Caco-2 (cell line): ENCODE results near the gene GAA. TPM values are rescaled to one million over a fixed set of nuclear protein-coding genes. Genes with fewer than 3 reads are reported as not detected.

Source experiments
- BruUV-seq: library from RNA; stranded (reverse); fragments of 400-500 nt; replicated peaks from 2 replicates; lab custom pipeline; 2021; lab: Mats Ljungman, UMichigan
- CTCF ChIA-PET: fragments of 300-600 bp; sonication (Branson Sonifier 250); formaldehyde crosslinking; loops from one replicate; lab custom pipeline; 2022; ENCODE audit warnings: antibody characterized with exemption; lab: Charles Lee
- POLR2A ChIA-PET: fragments of 300-600 bp; sonication (Branson Sonifier 250); formaldehyde crosslinking; loops from one replicate; lab custom pipeline; 2022; ENCODE audit warnings: antibody characterized with exemption; lab: Charles Lee
- DNase-seq, 2 experiments: peaks; one replicate each; pipeline versions ENCODE4 v3.0.0 to v3.0.0-alpha.2; 2020 to 2022
- H3K27me3 ChIP-seq: replicated peaks from 2 replicates; pipeline ENCODE4 v1.6.0; 2011; ENCODE audit warnings: low read length; ENCODE audit not compliant: control insufficient read depth, insufficient read depth
- H3K36me3 ChIP-seq: 2 replicates; pipeline ENCODE4 v1.5.1; 2011; ENCODE audit warnings: low read length; ENCODE audit not compliant: control insufficient read depth, insufficient read depth
- H3K4me1 ChIP-seq: fragments of 250-450 bp; sonication (Bioruptor Pico); 2 replicates; pipeline ENCODE4 v1.5.1; 2020; ENCODE audit warnings: mild to moderate bottlenecking
- H3K4me3 ChIP-seq: 2 replicates; pipeline ENCODE4 v1.5.1; 2011; ENCODE audit warnings: low read depth, mild to moderate bottlenecking, control low read depth, low read length
- H3K9me3 ChIP-seq: fragments of 250-450 bp; sonication (Bioruptor Pico); 2 replicates; pipeline ENCODE4 v1.5.1; 2020; ENCODE audit warnings: mild to moderate bottlenecking, moderate library complexity
- H3K27ac Mint-ChIP-seq: one replicate; pipeline ENCODE4 v1.8.0; 2022; ENCODE audit warnings: mixed read lengths; ENCODE audit not compliant: unreplicated experiment
- H3K27me3 Mint-ChIP-seq: one replicate; pipeline ENCODE4 v1.8.0; 2022; ENCODE audit warnings: mixed read lengths; ENCODE audit not compliant: insufficient read depth, unreplicated experiment
- H3K36me3 Mint-ChIP-seq: one replicate; pipeline ENCODE4 v1.8.0; 2022; ENCODE audit warnings: mild to moderate bottlenecking, mixed read lengths; ENCODE audit not compliant: insufficient read depth, unreplicated experiment
- H3K4me1 Mint-ChIP-seq: one replicate; pipeline ENCODE4 v1.8.0; 2022; ENCODE audit warnings: low read depth, mixed read lengths; ENCODE audit not compliant: unreplicated experiment
- H3K4me3 Mint-ChIP-seq: one replicate; pipeline ENCODE4 v1.8.0; 2022; ENCODE audit warnings: mild to moderate bottlenecking, moderate library complexity, mixed read lengths; ENCODE audit not compliant: unreplicated experiment
- H3K9me3 Mint-ChIP-seq: one replicate; pipeline ENCODE4 v1.8.0; 2022; ENCODE audit warnings: mixed read lengths; ENCODE audit not compliant: unreplicated experiment
- CTCF ChIP-seq, 2 experiments: fragments of 200-600 bp in 1 of 2; IDR thresholded peaks; 1 replicate in 1 of 2; 2 replicates in 1 of 2; pipeline versions ENCODE4 v1.5.1 to v1.8.0; 2011 to 2022; ENCODE audit warnings: antibody characterized with exemption in 1 of 2, control low read depth in 1 of 2, inconsistent platforms in 1 of 2, low read depth in 1 of 2, low read length in 1 of 2, mild to moderate bottlenecking in 1 of 2, moderate library complexity in 1 of 2; ENCODE audit not compliant: insufficient read depth in 1 of 2, severe bottlenecking in 1 of 2, unreplicated experiment in 1 of 2
- intact Hi-C: fragments of 100-400 bp; cut with micrococcal nuclease; formaldehyde crosslinking; loops from one replicate; pipeline ENCODE4 v1.10.0; 2022; ENCODE audit not compliant: unreplicated experiment
- total RNA-seq: library from RNA; stranded (reverse); gene quantifications from 2 replicates; pipeline ENCODE4 v1.2.3, GENCODE V29; 2022

GAA gene
- total RNA-seq, 1 experiment from 2014 or later, result 42.4 TPM

- Mint-ChIP-seq H3K4me3 (peak overlapping the region; percentile 81), H3K4me1 (peaks cover 11% of the 10 kb centered on the region), H3K27ac (peak overlapping the region; percentile 55), H3K9me3 (no peaks in the 10 kb centered on the region), H3K27me3 (no peaks in the 10 kb centered on the region), H3K36me3 (peaks cover 63% of the 10 kb centered on the region)
- BruUV-seq, result no TSS peak
- POLR2A ChIA-PET, result interaction anchor here (0.6 to 1.7 kb wide), 6 partner anchors 19 to 1877 kb away, joined by 3 to 15 read pairs (median 6); partner anchors contain the start of genes GAA, LRRC45 and SLC26A11
- peak overlapping the region; percentile 99 for H3K4me3 ChIP-seq
- DNase-seq, result no peak
- intact Hi-C loops, result loop anchor here (1.0 to 5.0 kb wide), 2 partner anchors 29 to 76 kb away; partner anchors contain the start of genes SGSH and SLC26A11
- H3K36me3 ChIP-seq, result peaks cover 5% of the 10 kb centered on the region
- no peaks in the 10 kb centered on the region for H3K27me3 ChIP-seq
- TF ChIP-seq CTCF (IDR thresholded peaks at IDR 0.05; ENCODE audit: insufficient read depth in 1 of 2, low read depth in 1 of 2, low read length in 1 of 2, severe bottlenecking in 1 of 2, unreplicated experiment in 1 of 2), result no peak
- H3K4me1 ChIP-seq, result peaks cover 10% of the 10 kb centered on the region
- no peaks in the 10 kb centered on the region for H3K9me3 ChIP-seq
- CTCF ChIA-PET, result interaction anchor here (1.0 to 2.5 kb wide), 2 partner anchors 22 to 45 kb away, joined by 3 to 16 read pairs; partner anchors contain the start of gene GAA
Measured at GRCh38 chr17:80146121-80147034, 45.0 kb downstream of the GAA start.

GRCh38 chr17:80147035-80147822 lies 45.8 kb downstream of the GAA start, which contains the start of gene EIF4A3:
TSS of gene EIF4A3 (minus strand) at chr17:80147128. CDS start at chr17:80146961, 167 bp downstream.
- Mint-ChIP-seq H3K27me3 (no peaks in the 10 kb centered on the region), H3K36me3 (peaks cover 55% of the 10 kb centered on the region), H3K27ac (peak within 1 kb of the TSS; percentile 55), H3K4me3 (peak within 1 kb of the TSS; percentile 81), H3K9me3 (peaks cover 3% of the 10 kb centered on the region), H3K4me1 (peaks cover 11% of the 10 kb centered on the region)
- no peak for TF ChIP-seq CTCF (IDR thresholded peaks at IDR 0.05; ENCODE audit: insufficient read depth in 1 of 2, low read depth in 1 of 2, low read length in 1 of 2, severe bottlenecking in 1 of 2, unreplicated experiment in 1 of 2)
- ChIA-PET CTCF (interaction anchor here (1.0 kb wide), 1 partner anchor 23 kb away, joined by 3 read pairs; no protein-coding TSS in a partner anchor), POLR2A (interaction anchor here (0.7 kb wide), 1 partner anchor 46 kb away, joined by 3 read pairs; the partner anchor contains the start of gene GAA)
- intact Hi-C loops, result loop anchor here (1.0 to 5.0 kb wide), 2 partner anchors 28 to 75 kb away; partner anchors contain the start of genes SGSH and SLC26A11
- Histone ChIP-seq H3K36me3 (peaks cover 5% of the 10 kb centered on the region), H3K9me3 (no peaks in the 10 kb centered on the region), H3K4me1 (peaks cover 10% of the 10 kb centered on the region), H3K4me3 (peak within 1 kb of the TSS; percentile 99), H3K27me3 (no peaks in the 10 kb centered on the region)
- BruUV-seq, result TSS peak; percentile 75
- DNase-seq, result peak; percentile 99

GRCh38 chr17:80151333-80151732 lies 50.0 kb downstream of the GAA start:
- Histone ChIP-seq H3K27me3 (no peaks in the 10 kb centered on the region), H3K4me1 (no peaks in the 10 kb centered on the region), H3K9me3 (peaks cover 18% of the 10 kb centered on the region), H3K4me3 (no peak overlapping the region), H3K36me3 (no peaks in the 10 kb centered on the region)
- intact Hi-C loops, result no loop called here
- H3K4me3 Mint-ChIP-seq, result no peak overlapping the region
- TF ChIP-seq CTCF (IDR thresholded peaks at IDR 0.05; ENCODE audit: insufficient read depth in 1 of 2, low read depth in 1 of 2, low read length in 1 of 2, severe bottlenecking in 1 of 2, unreplicated experiment in 1 of 2), result no peak
- H3K36me3 Mint-ChIP-seq, result peaks cover 18% of the 10 kb centered on the region
- POLR2A ChIA-PET, result no interaction called here
- H3K9me3 Mint-ChIP-seq, result peaks cover 36% of the 10 kb centered on the region
- H3K4me1 Mint-ChIP-seq, result peaks cover under 1% of the 10 kb centered on the region
- no peaks in the 10 kb centered on the region for H3K27me3 Mint-ChIP-seq
- no TSS peak for BruUV-seq
- H3K27ac Mint-ChIP-seq, result no peak overlapping the region
- no peak for DNase-seq
- CTCF ChIA-PET, result no interaction called here
